Astrocyte (in vitro differentiated cells and primary cell): ENCODE measurements around the gene LRP1B. TPM values are rescaled to one million over a fixed set of nuclear protein-coding genes. Genes with fewer than 3 reads are reported as not detected.

ENCODE experiments used
- DNase-seq: peaks from one replicate; pipeline ENCODE4 v3.0.0-alpha.2; 2010; ENCODE audit warnings: low read depth
- FAIRE-seq: peaks from 2 replicates; lab custom pipeline; 2011; peaks lifted over from hg19 to GRCh38; lab: Jason Lieb, UNC
- H2AFZ ChIP-seq: 2 replicates; pipeline ENCODE4 v1.6.0; 2012; ENCODE audit warnings: low read depth, low read length, inconsistent platforms
- H3K27ac ChIP-seq: 2 replicates; pipeline ENCODE4 v1.5.1; 2011; ENCODE audit warnings: low read depth, low read length, inconsistent platforms
- H3K27me3 ChIP-seq: 2 replicates; pipeline ENCODE4 v1.6.0; 2011; ENCODE audit warnings: low read length, inconsistent platforms; ENCODE audit not compliant: insufficient read depth
- H3K36me3 ChIP-seq: 2 replicates; pipeline ENCODE4 v1.5.1; 2011; ENCODE audit warnings: low read length, inconsistent platforms; ENCODE audit not compliant: insufficient read depth
- H3K4me1 ChIP-seq: 2 replicates; pipeline ENCODE4 v1.5.1; 2011; ENCODE audit warnings: low read length, inconsistent platforms; ENCODE audit not compliant: insufficient read depth
- H3K4me2 ChIP-seq: 2 replicates; pipeline ENCODE4 v1.6.0; 2012; ENCODE audit warnings: low read length, inconsistent platforms
- H3K4me3 ChIP-seq: 2 replicates; pipeline ENCODE4 v1.5.1; 2011; ENCODE audit warnings: low read depth, mild to moderate bottlenecking, low read length, inconsistent platforms; ENCODE audit not compliant: insufficient read depth
- H3K79me2 ChIP-seq: 2 replicates; pipeline ENCODE4 v1.6.0; 2012; ENCODE audit warnings: mild to moderate bottlenecking, low read length, inconsistent platforms; ENCODE audit not compliant: insufficient read depth
- H3K9ac ChIP-seq: 2 replicates; pipeline ENCODE4 v1.6.0; 2012; ENCODE audit warnings: mild to moderate bottlenecking, low read length, inconsistent platforms
- H3K9me3 ChIP-seq: 2 replicates; pipeline ENCODE4 v1.5.1; 2012; ENCODE audit warnings: low read depth, mild to moderate bottlenecking, low read length, inconsistent platforms; ENCODE audit not compliant: insufficient read depth
- H4K20me1 ChIP-seq: 2 replicates; pipeline ENCODE4 v1.6.0; 2012; ENCODE audit warnings: low read length, inconsistent platforms; ENCODE audit not compliant: insufficient read depth
- H3K27ac Mint-ChIP-seq: one replicate; pipeline ENCODE4 v1.8.0; 2021; ENCODE audit warnings: mild to moderate bottlenecking, mixed read lengths; ENCODE audit not compliant: unreplicated experiment
- H3K27me3 Mint-ChIP-seq: one replicate; pipeline ENCODE4 v1.8.0; 2021; ENCODE audit warnings: low read depth, mixed read lengths; ENCODE audit not compliant: unreplicated experiment
- H3K36me3 Mint-ChIP-seq: one replicate; pipeline ENCODE4 v1.8.0; 2021; ENCODE audit warnings: low read depth, mixed read lengths; ENCODE audit not compliant: unreplicated experiment
- H3K4me1 Mint-ChIP-seq: one replicate; pipeline ENCODE4 v1.8.0; 2021; ENCODE audit warnings: low read depth, mixed read lengths; ENCODE audit not compliant: unreplicated experiment
- H3K4me3 Mint-ChIP-seq: one replicate; pipeline ENCODE4 v1.8.0; 2021; ENCODE audit warnings: mild to moderate bottlenecking, moderate library complexity, mixed read lengths; ENCODE audit not compliant: unreplicated experiment
- H3K9me3 Mint-ChIP-seq: one replicate; pipeline ENCODE4 v1.8.0; 2021; ENCODE audit warnings: mild to moderate bottlenecking, mixed read lengths; ENCODE audit not compliant: unreplicated experiment
- CTCF ChIP-seq: IDR thresholded peaks from 2 replicates; pipeline ENCODE4 v1.5.1; 2011; ENCODE audit warnings: low read depth, mild to moderate bottlenecking, inconsistent platforms, low read length, moderate library complexity; ENCODE audit not compliant: insufficient read depth
- EZH2 ChIP-seq: IDR thresholded peaks from 2 replicates; pipeline ENCODE4 v1.6.1; 2012; ENCODE audit warnings: mild to moderate bottlenecking, low read length, inconsistent platforms; ENCODE audit not compliant: insufficient read depth
- total RNA-seq: library from RNA; stranded (reverse); gene quantifications from 2 replicates; pipeline ENCODE4 v1.2.1, GENCODE V29; 2021

LRP1B gene
- total RNA-seq, 1 donor from 2014 or later: 1.5 TPM

DNA sequence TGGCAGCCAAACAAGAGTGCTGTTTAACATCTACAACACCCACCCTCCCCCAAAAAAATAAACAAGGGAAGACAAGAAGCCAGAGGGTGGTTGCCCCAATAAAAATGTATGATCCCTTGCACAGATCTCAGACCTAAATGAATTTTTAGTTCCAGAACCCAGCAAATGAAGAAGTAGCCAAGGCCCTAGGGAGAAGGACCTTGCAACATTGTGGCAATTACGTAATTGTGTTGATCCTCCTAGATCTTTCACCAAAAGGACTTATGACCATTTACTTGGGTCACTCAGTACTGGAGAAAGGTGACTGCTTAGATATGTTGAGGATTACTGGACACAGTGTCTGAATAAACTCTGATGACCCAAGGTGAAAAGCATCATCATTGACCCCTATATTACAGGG is 1393.8 kb downstream of the LRP1B start:
- Mint-ChIP-seq H3K4me1 (no peaks in the 10 kb centered on the region), H3K9me3 (peaks cover 2% of the 10 kb centered on the region), H3K36me3 (no peaks in the 10 kb centered on the region), H3K27ac (no peak overlapping the region), H3K27me3 (no peaks in the 10 kb centered on the region), H3K4me3 (no peak overlapping the region)
- H4K20me1 ChIP-seq: no peaks in the 10 kb centered on the region
- no peaks in the 10 kb centered on the region for H3K36me3 ChIP-seq
- no peak for TF ChIP-seq CTCF
- TF ChIP-seq EZH2: no peak
- no peak overlapping the region for H3K9ac ChIP-seq
- no peak overlapping the region for H3K4me2 ChIP-seq
- H3K79me2 ChIP-seq: no peaks in the 10 kb centered on the region
- H3K9me3 ChIP-seq: no peaks in the 10 kb centered on the region
- H3K4me3 ChIP-seq: no peak overlapping the region
- H3K4me1 ChIP-seq: no peaks in the 10 kb centered on the region
- H3K27ac ChIP-seq: no peak overlapping the region
- no peak overlapping the region for H2AFZ ChIP-seq
- no peak for DNase-seq
- no peaks in the 10 kb centered on the region for H3K27me3 ChIP-seq
- no peak for FAIRE-seq

DNA sequence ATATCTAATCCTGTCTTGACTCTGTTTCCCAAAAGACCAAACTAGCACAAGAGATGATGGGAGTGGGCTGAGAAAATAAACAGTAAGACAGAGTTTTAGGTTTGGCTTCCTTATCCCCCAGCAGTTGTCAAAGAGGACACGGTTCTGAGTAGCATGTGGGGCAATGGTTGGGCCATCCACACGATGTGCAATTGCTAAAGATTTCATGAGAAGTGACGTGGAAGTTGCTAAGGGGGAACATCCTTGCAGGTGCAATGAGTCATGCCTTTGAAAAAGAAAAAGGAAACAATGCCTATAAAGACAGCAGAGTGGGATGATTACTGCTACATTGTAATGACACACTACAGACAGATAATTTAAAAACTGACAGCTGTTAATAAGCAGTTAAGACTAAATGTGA is 1395.8 kb downstream of the LRP1B start:
- Histone ChIP-seq H4K20me1 (no peaks in the 10 kb centered on the region), H3K9ac (no peak overlapping the region), H3K4me3 (no peak overlapping the region), H3K36me3 (no peaks in the 10 kb centered on the region), H3K4me1 (no peaks in the 10 kb centered on the region), H3K9me3 (no peaks in the 10 kb centered on the region), H3K27me3 (no peaks in the 10 kb centered on the region), H3K79me2 (no peaks in the 10 kb centered on the region), H2AFZ (no peak overlapping the region), H3K27ac (no peak overlapping the region), H3K4me2 (no peak overlapping the region)
- Mint-ChIP-seq H3K9me3 (peaks cover 2% of the 10 kb centered on the region), H3K27ac (no peak overlapping the region), H3K4me3 (no peak overlapping the region), H3K36me3 (no peaks in the 10 kb centered on the region), H3K27me3 (no peaks in the 10 kb centered on the region), H3K4me1 (no peaks in the 10 kb centered on the region)
- DNase-seq: no peak
- no peak for FAIRE-seq
- TF ChIP-seq CTCF (no peak), EZH2 (no peak)

GRCh38 chr2:140718999-140719398 is 1411.8 kb downstream of the LRP1B start:
- H3K27me3 ChIP-seq: no peaks in the 10 kb centered on the region
- Mint-ChIP-seq H3K27ac (no peak overlapping the region), H3K27me3 (no peaks in the 10 kb centered on the region), H3K4me3 (no peak overlapping the region), H3K4me1 (no peaks in the 10 kb centered on the region), H3K9me3 (no peaks in the 10 kb centered on the region), H3K36me3 (no peaks in the 10 kb centered on the region)
- DNase-seq (no peak), FAIRE-seq (no peak)
- no peak overlapping the region for H3K4me2 ChIP-seq
- no peaks in the 10 kb centered on the region for H3K79me2 ChIP-seq
- no peaks in the 10 kb centered on the region for H3K9me3 ChIP-seq
- no peak for TF ChIP-seq EZH2
- no peak for TF ChIP-seq CTCF
- H4K20me1 ChIP-seq: no peaks in the 10 kb centered on the region
- no peak overlapping the region for H3K27ac ChIP-seq
- no peak overlapping the region for H2AFZ ChIP-seq
- no peaks in the 10 kb centered on the region for H3K36me3 ChIP-seq
- no peak overlapping the region for H3K4me3 ChIP-seq
- H3K9ac ChIP-seq: no peak overlapping the region
- H3K4me1 ChIP-seq: no peaks in the 10 kb centered on the region
